ENCODE data around the gene C1QTNF4. TPM values are rescaled to one million over a fixed set of nuclear protein-coding genes. Genes with fewer than 3 reads are reported as not detected.

C1QTNF4 gene
- total and polyA plus RNA-seq, 9 of the 15 experiments (the other 6 are each of a cell fraction or from before 2014, with no cell fraction given): not detected

GRCh38 chr11:47565340-47566148, 28.7 kb downstream of the C1QTNF4 start, which contains the start of gene PTPMT1 (continued):
- TF ChIP-seq NFYB (IDR thresholded peaks at IDR 0.05; ENCODE audit: extremely low read depth, insufficient read length): no peak
- no peak for TF ChIP-seq SMARCA5 (IDR thresholded peaks at IDR 0.05)
- peak; percentile 94 for TF ChIP-seq TFAP4 (CRISPR knock-in tag; IDR thresholded peaks at IDR 0.05; ENCODE audit: borderline replicate concordance)
- no peak for TF ChIP-seq ZNF165 (CRISPR knock-in tag; IDR thresholded peaks at IDR 0.05; ENCODE audit: borderline replicate concordance)
- TF ChIP-seq CBX8 (IDR thresholded peaks at IDR 0.05; ENCODE audit: borderline replicate concordance, extremely low read depth, low read depth, low read length, poor library complexity, severe bottlenecking): no peak
- no peak for TF ChIP-seq ZNF778 (CRISPR knock-in tag; IDR thresholded peaks at IDR 0.05)
- TF ChIP-seq GMEB1 (CRISPR knock-in tag; IDR thresholded peaks at IDR 0.05): 0 out of 2 replicates have a peak, but pooled peaks have one; percentile 23
- TF ChIP-seq, protein P1, sequence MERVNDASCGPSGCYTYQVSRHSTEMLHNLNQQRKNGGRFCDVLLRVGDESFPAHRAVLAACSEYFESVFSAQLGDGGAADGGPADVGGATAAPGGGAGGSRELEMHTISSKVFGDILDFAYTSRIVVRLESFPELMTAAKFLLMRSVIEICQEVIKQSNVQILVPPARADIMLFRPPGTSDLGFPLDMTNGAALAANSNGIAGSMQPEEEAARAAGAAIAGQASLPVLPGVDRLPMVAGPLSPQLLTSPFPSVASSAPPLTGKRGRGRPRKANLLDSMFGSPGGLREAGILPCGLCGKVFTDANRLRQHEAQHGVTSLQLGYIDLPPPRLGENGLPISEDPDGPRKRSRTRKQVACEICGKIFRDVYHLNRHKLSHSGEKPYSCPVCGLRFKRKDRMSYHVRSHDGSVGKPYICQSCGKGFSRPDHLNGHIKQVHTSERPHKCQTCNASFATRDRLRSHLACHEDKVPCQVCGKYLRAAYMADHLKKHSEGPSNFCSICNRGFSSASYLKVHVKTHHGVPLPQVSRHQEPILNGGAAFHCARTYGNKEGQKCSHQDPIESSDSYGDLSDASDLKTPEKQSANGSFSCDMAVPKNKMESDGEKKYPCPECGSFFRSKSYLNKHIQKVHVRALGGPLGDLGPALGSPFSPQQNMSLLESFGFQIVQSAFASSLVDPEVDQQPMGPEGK (CRISPR knock-in tag; IDR thresholded peaks at IDR 0.05; ENCODE audit: borderline replicate concordance): no peak
- TF ChIP-seq ARID2 (IDR thresholded peaks at IDR 0.05): no peak
- TF ChIP-seq POLR3A (IDR thresholded peaks at IDR 0.05; ENCODE audit: borderline replicate concordance, extremely low read depth, insufficient read depth, insufficient read length): no peak
- TF ChIP-seq GATAD2A (IDR thresholded peaks at IDR 0.05): no peak
- TF ChIP-seq ZNF644 (tag; IDR thresholded peaks at IDR 0.05; ENCODE audit: low read depth): 0 out of 2 replicates have a peak, but pooled peaks have one; percentile 64
- TF ChIP-seq ZBTB1 (CRISPR knock-in tag; IDR thresholded peaks at IDR 0.05; ENCODE audit: borderline replicate concordance, low read depth): 0 out of 2 replicates have a peak, but pooled peaks have one; percentile 59
- peak; percentile 50 for TF ChIP-seq PCBP1 (IDR thresholded peaks at IDR 0.05; ENCODE audit: low read depth, low read length, poor library complexity, severe bottlenecking)
- TF ChIP-seq, protein P2, sequence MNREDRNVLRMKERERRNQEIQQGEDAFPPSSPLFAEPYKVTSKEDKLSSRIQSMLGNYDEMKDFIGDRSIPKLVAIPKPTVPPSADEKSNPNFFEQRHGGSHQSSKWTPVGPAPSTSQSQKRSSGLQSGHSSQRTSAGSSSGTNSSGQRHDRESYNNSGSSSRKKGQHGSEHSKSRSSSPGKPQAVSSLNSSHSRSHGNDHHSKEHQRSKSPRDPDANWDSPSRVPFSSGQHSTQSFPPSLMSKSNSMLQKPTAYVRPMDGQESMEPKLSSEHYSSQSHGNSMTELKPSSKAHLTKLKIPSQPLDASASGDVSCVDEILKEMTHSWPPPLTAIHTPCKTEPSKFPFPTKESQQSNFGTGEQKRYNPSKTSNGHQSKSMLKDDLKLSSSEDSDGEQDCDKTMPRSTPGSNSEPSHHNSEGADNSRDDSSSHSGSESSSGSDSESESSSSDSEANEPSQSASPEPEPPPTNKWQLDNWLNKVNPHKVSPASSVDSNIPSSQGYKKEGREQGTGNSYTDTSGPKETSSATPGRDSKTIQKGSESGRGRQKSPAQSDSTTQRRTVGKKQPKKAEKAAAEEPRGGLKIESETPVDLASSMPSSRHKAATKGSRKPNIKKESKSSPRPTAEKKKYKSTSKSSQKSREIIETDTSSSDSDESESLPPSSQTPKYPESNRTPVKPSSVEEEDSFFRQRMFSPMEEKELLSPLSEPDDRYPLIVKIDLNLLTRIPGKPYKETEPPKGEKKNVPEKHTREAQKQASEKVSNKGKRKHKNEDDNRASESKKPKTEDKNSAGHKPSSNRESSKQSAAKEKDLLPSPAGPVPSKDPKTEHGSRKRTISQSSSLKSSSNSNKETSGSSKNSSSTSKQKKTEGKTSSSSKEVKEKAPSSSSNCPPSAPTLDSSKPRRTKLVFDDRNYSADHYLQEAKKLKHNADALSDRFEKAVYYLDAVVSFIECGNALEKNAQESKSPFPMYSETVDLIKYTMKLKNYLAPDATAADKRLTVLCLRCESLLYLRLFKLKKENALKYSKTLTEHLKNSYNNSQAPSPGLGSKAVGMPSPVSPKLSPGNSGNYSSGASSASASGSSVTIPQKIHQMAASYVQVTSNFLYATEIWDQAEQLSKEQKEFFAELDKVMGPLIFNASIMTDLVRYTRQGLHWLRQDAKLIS (CRISPR knock-in tag; IDR thresholded peaks at IDR 0.05): no peak
- no peak for TF ChIP-seq PHB (CRISPR knock-in tag; IDR thresholded peaks at IDR 0.05)
- TF ChIP-seq DDX20 (tag; IDR thresholded peaks at IDR 0.05; ENCODE audit: low read depth): no peak
- peak; percentile 93 for TF ChIP-seq CHD2 (IDR thresholded peaks at IDR 0.05; ENCODE audit: low read depth, low read length)
- TF ChIP-seq ZNF3 (CRISPR knock-in tag; IDR thresholded peaks at IDR 0.05): no peak

Measured in K562 (cell line).